Activated CD8-positive, alpha-beta T cell treated with anti-CD3 and anti-CD28 coated beads for 36 hours (primary cell): ENCODE measurements around the gene ANXA11. TPM values are rescaled to one million over a fixed set of nuclear protein-coding genes. Genes with fewer than 3 reads are reported as not detected.
A peak's percentile ranks its signal among the peaks of the same experiment; 100 is the strongest.

ENCODE experiments used
- ATAC-seq: fragments of 200-7000 bp; cut with Tn5 transposase; one replicate; pipeline ENCODE4 v1.10.0; 2021; ENCODE audit warnings: mild to moderate bottlenecking, moderate library complexity
- CTCF ChIA-PET: fragments of 350-600 bp; sonication (Branson Sonifier 250); formaldehyde crosslinking; loops from one replicate; lab custom pipeline; 2021; ENCODE audit warnings: antibody characterized with exemption; lab: Charles Lee
- POLR2A ChIA-PET: fragments of 350-600 bp; sonication (Branson Sonifier 250); formaldehyde crosslinking; loops from one replicate; lab custom pipeline; 2021; ENCODE audit warnings: antibody characterized with exemption; lab: Charles Lee
- DNase-seq: peaks from one replicate; pipeline ENCODE4 v3.0.0-alpha.2; 2020
- H3K27ac Mint-ChIP-seq: one replicate; pipeline ENCODE4 v1.8.0; 2021; ENCODE audit warnings: mild to moderate bottlenecking, mixed read lengths
- H3K27me3 Mint-ChIP-seq: one replicate; pipeline ENCODE4 v1.8.0; 2021; ENCODE audit warnings: mixed read lengths
- H3K36me3 Mint-ChIP-seq: one replicate; pipeline ENCODE4 v1.8.0; 2021; ENCODE audit warnings: low read depth, mixed read lengths
- H3K4me1 Mint-ChIP-seq: one replicate; pipeline ENCODE4 v1.8.0; 2021; ENCODE audit warnings: low read depth, mixed read lengths
- H3K4me3 Mint-ChIP-seq: one replicate; pipeline ENCODE4 v1.8.0; 2021; ENCODE audit warnings: mild to moderate bottlenecking, moderate library complexity, mixed read lengths
- H3K9me3 Mint-ChIP-seq: one replicate; pipeline ENCODE4 v1.8.0; 2021; ENCODE audit warnings: mixed read lengths
- CTCF ChIP-seq: fragments of 200-600 bp; IDR thresholded peaks from one replicate; pipeline ENCODE4 v1.8.0; 2022; ENCODE audit warnings: antibody characterized with exemption, mild to moderate bottlenecking
- intact Hi-C: fragments of 100-400 bp; cut with micrococcal nuclease; formaldehyde crosslinking; loops from one replicate; pipeline ENCODE4 v1.10.0; 2022
- total RNA-seq, 2 experiments: library from RNA; stranded (reverse); gene quantifications; one replicate each; pipeline ENCODE4 v1.2.3, GENCODE V29; 2021

Gene ANXA11
- total RNA-seq, 2 experiments from 2014 or later, result 226 to 238 TPM

- Mint-ChIP-seq H3K36me3 (peaks cover 10% of the 10 kb centered on the region), H3K27ac (no peak overlapping the region), H3K9me3 (no peaks in the 10 kb centered on the region), H3K4me3 (no peak overlapping the region), H3K4me1 (peaks cover 47% of the 10 kb centered on the region), H3K27me3 (no peaks in the 10 kb centered on the region)
- DNase-seq (no peak), ATAC-seq (no peak)
- ChIA-PET POLR2A (interaction anchor here (0.9 to 2.4 kb wide), 5 partner anchors 8 to 32 kb away, joined by 3 to 6 read pairs (median 4); no protein-coding TSS in a partner anchor), CTCF (interaction anchor here (0.9 to 1.5 kb wide), 8 partner anchors 9 to 46 kb away, joined by 3 to 6 read pairs (median 5); no protein-coding TSS in a partner anchor)
- intact Hi-C loops, result no loop called here
- TF ChIP-seq CTCF, result no peak
Observed at GRCh38 chr10:80176526-80176925, 28.8 kb downstream of the ANXA11 start.

- DNase-seq, result no peak
- Mint-ChIP-seq H3K27ac (no peak overlapping the region), H3K4me1 (peaks cover 38% of the 10 kb centered on the region), H3K36me3 (peaks cover 8% of the 10 kb centered on the region), H3K4me3 (no peak overlapping the region), H3K27me3 (no peaks in the 10 kb centered on the region), H3K9me3 (no peaks in the 10 kb centered on the region)
- ATAC-seq, result no peak
- CTCF ChIA-PET, result interaction anchor here (1.5 kb wide), 1 partner anchor 29 kb away, joined by 5 read pairs; no protein-coding TSS in a partner anchor
- POLR2A ChIA-PET, result interaction anchor here (0.9 to 2.4 kb wide), 6 partner anchors 13 to 29 kb away, joined by 3 to 6 read pairs (median 4); no protein-coding TSS in a partner anchor
- no peak for TF ChIP-seq CTCF
- intact Hi-C loops, result no loop called here
Observed at GRCh38 chr10:80174641-80175395, 30.5 kb downstream of the ANXA11 start.

GRCh38 chr10:80173466-80173865, 31.9 kb downstream of the ANXA11 start:
- CTCF ChIA-PET, result no interaction called here
- no peak for ATAC-seq
- no peak for TF ChIP-seq CTCF
- intact Hi-C loops, result no loop called here
- Mint-ChIP-seq H3K27me3 (no peaks in the 10 kb centered on the region), H3K27ac (peak overlapping the region; percentile 38), H3K4me3 (no peak overlapping the region), H3K4me1 (peaks cover 28% of the 10 kb centered on the region), H3K9me3 (no peaks in the 10 kb centered on the region), H3K36me3 (peaks cover 9% of the 10 kb centered on the region)
- DNase-seq, result no peak
- POLR2A ChIA-PET, result interaction anchor here (1.0 kb wide), 1 partner anchor 15 kb away, joined by 5 read pairs; no protein-coding TSS in a partner anchor

- no peak for TF ChIP-seq CTCF
- no peaks in the 10 kb centered on the region for H3K9me3 Mint-ChIP-seq
- intact Hi-C loops, result no loop called here
- POLR2A ChIA-PET, result no interaction called here
- peaks cover 10% of the 10 kb centered on the region for H3K36me3 Mint-ChIP-seq
- CTCF ChIA-PET, result interaction anchor here (0.6 kb wide), 1 partner anchor 50 kb away, joined by 3 read pairs; no protein-coding TSS in a partner anchor
- H3K27me3 Mint-ChIP-seq, result no peaks in the 10 kb centered on the region
- ATAC-seq (peak; percentile 46), DNase-seq (no peak)
- H3K27ac Mint-ChIP-seq, result peak overlapping the region; percentile 38
- H3K4me1 Mint-ChIP-seq, result peaks cover 23% of the 10 kb centered on the region
- H3K4me3 Mint-ChIP-seq, result no peak overlapping the region
Observed at GRCh38 chr10:80172896-80173295, 32.4 kb downstream of the ANXA11 start.

- H3K36me3 Mint-ChIP-seq, result peaks cover 11% of the 10 kb centered on the region
- no peaks in the 10 kb centered on the region for H3K27me3 Mint-ChIP-seq
- H3K9me3 Mint-ChIP-seq, result no peaks in the 10 kb centered on the region
- ChIA-PET POLR2A (interaction anchor here (1.2 to 1.5 kb wide), 2 partner anchors 12 to 31 kb away, joined by 3 to 4 read pairs; no protein-coding TSS in a partner anchor), CTCF (interaction anchor here (1.1 kb wide), 1 partner anchor 9 kb away, joined by 3 read pairs; no protein-coding TSS in a partner anchor)
- H3K4me3 Mint-ChIP-seq, result no peak overlapping the region
- H3K4me1 Mint-ChIP-seq, result peaks cover 12% of the 10 kb centered on the region
- intact Hi-C loops, result no loop called here
- DNase-seq, result no peak
- H3K27ac Mint-ChIP-seq, result no peak overlapping the region
- no peak for TF ChIP-seq CTCF
- ATAC-seq, result no peak
Observed at GRCh38 chr10:80171248-80171660, 34.1 kb downstream of the ANXA11 start.
